Stimulated activated naive CD8-positive, alpha-beta T cell treated with anti-CD3 and anti-CD28 coated beads, Interleukin-15, Interleukin-2, amounts not matched to agents 100 U/mL and 50 U/mL, for 24 hours (primary cell): Measurements from ENCODE around the gene BMPR1A.
"Not testable (repeated sequence)": the region's sequence is repeated elsewhere in the genome, so short reads cannot be mapped to it uniquely, and the experiment has no call there.

Source experiments
- ATAC-seq: fragments of 150-1000 bp; cut with Tn5 transposase; one replicate; pipeline ENCODE4 v1.10.0; 2021
- DNase-seq: peaks from one replicate; pipeline ENCODE4 v3.0.0; 2021

Gene BMPR1A

DNA sequence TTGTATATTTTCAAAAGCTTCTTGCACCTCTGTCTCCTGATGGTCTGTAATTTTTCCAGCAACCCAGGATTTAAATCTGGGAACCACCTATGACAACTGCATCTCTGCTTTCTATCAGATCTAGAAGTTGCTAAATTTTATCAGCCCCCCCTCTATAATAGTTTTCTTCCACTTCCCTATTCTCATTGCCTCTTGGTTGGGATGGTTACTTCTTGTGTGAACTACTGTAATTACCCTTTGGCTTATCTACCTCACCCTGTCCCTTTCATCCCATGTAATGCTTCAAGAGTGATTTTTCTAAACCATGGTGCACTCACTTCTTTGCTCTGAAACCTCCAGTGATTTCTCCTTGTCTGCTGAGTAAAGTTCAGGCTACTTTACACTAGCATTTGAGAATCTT, 92.3 kb downstream of the BMPR1A start:
- no peak for ATAC-seq

DNA sequence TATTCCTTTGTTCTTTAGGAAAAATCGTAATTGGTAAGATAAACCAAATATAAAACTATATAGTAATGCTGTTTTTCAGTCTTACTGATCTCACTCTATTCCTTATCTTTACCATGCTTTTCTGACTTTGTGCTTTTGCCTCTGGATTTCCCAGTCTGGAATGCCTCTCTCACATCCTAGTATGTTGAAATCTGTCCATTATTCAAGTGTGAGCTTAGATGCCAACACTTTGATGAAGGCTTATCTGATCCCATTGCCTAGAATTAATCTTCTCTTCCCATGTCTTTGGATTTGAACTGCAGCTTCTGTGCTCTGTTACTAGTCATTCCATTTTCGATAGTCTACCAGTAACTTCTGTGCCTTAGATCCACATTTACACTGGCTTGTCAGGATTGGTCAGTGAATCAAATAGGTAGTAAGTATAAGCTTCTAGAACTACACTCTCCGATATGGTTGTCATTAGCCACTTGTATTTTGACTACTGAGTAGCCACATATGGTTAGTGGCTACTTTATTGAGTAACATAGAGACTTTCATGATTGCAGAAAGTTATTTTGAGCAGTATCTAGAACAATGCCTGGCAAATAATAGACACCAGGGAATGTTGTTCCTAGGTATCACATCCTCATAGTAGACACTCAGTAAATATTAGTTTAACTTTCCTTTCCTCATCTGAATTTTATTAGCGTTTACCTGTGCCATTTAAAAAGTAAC, 92.9 kb downstream of the BMPR1A start:
- no peak for DNase-seq

More for the DNA sequence above, 92.3 kb downstream of the BMPR1A start:
- DNase-seq, result no peak

DNA sequence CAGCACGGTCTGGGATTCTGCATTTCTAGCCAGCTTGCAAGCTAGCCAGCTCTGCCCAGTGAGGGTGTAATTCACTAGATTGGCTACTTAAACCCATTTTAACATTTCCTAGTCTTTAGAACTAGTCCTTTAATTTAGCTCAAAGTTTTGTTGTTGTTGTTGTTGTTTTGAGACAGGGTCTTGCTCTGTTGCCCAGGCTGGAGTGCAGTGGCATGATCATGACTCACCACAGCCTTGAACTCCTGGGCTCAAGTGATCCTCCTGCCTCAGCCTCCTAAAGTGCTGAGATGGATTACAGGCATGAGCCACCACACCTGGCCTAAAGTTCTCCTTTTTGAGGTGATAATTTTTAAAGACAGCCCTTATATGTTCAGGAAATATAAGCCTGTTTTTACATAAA, 94.1 kb downstream of the BMPR1A start:
- ATAC-seq, result no peak
- DNase-seq, result no peak

More for the DNA sequence above, 92.9 kb downstream of the BMPR1A start:
- no peak for ATAC-seq

DNA sequence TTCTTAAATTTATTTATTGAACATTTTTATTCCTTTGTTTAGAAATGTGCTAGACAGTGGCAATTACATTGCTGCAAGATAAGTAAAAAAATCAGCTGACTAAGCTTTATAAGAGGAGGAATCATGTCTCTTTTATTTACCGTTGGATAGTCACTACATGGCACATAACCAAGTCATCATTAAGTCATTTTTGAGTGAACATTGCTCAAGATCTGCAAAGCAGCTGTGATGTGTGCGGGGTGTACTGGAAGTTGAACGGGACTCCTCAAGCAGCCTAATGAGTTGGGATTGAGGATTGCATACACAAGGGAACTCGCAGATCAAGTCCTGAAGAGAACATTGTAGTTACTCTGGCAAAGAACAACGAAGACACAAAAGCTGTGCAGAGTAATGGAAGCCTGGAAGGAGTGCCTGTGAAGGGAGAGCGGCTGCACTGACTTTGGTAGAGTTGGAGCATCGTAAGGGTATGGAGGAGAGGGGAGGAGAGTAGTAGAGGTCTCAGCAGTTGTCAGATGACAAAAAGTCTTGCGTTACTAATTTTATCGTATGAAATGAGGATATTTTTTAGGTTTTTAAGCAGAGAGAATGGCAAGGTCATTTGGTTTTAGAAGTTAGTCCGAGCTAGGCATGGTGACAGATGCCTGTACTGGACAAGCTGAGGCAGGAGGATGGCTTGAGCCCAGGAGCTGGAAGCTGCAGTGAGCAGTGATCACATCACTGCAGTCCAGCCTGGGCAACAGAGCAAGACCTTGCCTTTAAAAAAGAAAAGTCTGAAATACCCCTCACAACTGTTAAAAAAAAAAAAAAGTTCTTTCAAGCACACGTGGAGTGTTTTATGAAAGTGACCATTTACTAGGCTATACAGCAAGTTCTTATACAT, 95.1 kb downstream of the BMPR1A start:
- DNase-seq, result no peak

DNA sequence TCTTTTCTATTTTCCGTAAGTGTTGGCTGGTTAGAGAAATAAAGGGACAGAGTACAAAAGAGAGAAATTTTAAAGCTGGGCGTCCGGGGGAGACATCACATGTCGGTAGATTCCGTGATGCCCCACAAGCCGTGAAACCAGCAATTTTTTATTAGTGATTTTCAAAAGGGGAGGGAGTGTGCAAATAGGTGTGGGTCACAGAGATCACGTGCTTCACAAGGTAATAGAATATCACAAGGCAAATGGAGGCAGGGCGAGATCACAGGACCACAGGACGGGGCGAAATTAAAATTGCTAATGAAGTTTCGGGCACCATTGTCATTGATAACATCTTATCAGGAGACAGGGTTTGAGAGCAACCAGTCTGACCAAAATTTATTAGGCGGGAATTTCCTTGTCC, 97.2 kb downstream of the BMPR1A start:
- ATAC-seq, result not testable (repeated sequence)

More for the DNA sequence above, 95.1 kb downstream of the BMPR1A start:
- ATAC-seq, result no peak

DNA sequence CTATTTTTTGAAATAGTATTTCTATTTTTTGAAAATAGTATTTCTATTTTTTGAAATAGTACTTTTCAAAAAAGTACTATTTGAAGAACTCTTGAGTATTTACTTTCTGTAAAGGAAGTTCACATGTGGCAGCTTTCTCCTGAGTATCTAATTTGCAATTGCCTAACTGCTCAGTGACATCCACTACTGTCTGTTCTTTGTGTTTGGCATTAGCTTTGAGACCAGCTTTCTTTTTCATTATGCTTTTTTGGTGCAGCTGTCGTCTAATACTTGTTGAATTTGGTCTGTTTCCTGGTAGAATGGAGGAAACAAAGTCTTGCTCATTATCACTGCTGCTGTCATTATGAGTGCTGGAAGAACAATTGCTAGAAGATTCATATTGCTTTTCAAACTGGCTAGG, 99.1 kb downstream of the BMPR1A start:
- ATAC-seq (no peak), DNase-seq (no peak)

More for the DNA sequence above, 97.2 kb downstream of the BMPR1A start:
- not testable (repeated sequence) for DNase-seq

DNA sequence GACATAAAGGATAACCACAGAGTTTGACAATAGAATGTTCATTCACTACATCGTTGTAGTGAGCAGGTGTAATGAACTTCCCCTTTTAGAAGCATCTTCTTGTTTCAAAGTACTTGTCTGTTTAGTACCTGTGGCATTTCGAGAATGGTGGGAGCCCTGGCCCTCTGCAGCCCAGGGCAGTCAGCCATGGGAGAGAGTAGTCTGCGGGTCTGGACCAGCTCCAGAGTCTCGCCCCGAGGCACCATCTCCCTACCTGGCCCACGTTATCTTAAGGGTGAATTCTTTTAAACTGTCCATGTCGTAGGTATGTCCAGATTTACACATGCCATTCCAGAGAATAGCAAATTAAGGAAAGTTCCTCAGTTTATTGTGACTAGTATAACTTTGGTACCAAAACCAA, 99.7 kb downstream of the BMPR1A start:
- DNase-seq, result no peak
- no peak for ATAC-seq

DNA sequence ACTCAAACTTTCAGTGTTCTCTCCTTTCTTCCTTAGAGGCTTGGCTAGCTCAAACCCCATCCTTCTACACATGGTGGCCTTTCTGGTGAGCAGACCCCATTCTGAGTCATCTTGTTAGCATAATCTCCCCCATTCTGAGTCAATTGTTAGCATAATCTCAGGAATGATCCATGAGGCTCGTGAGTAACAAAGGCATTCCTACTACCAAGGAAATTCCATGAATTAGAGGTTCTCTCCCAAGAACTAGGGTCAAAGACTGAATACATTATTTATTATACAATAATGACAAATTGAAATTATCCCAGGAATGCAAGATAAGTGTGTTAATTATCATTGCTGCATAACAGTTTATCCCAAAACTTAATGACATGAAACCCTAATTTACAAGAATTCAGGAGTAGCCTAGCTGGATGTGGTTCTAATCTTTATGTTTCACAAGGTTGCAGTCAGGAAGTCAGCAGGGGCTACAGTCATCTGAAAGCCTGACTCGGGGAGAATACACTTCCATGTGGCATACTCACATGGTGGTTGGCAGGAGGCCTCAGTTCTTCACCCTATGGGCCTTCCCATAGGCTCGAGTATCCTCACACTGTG, 100.8 kb downstream of the BMPR1A start:
- no peak for ATAC-seq
- no peak for DNase-seq

DNA sequence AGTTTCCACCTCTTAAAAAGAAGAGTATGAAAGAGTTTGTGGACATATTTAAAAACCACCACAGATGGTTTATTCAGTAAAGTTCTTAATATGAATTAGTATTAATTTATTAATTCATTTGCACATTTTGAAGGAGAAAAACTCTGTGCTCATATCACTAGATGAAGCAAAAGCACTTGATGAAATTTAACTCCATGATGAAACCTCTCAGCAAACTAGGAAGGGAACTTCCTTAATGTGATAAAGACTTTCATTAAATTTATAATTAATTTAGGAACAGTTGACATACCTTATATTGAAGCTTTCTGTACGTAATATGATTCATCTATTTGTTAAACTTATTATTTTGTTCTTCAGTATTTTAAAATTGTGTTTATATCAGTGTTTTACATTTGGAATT, 101.6 kb downstream of the BMPR1A start:
- DNase-seq (no peak), ATAC-seq (no peak)

DNA sequence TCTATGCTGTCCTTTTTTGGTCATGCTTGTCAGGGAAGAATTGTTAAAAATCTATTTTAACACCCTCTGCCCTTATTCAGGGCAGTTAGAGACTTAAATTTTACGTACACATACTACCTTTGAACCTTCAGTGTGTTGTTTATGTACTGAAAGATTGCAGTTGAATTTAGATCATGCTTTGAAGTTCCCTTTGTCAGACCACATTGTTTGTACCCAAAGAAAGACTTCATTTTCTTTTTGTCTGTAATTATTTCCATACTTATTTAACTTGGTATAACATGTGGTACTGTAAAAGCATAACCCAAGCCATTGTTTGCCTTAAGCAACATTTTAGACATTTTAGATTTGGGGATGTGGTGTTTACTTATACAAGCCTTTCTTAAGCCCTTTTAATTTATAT, 104.9 kb downstream of the BMPR1A start:
- no peak for ATAC-seq
- no peak for DNase-seq

DNA sequence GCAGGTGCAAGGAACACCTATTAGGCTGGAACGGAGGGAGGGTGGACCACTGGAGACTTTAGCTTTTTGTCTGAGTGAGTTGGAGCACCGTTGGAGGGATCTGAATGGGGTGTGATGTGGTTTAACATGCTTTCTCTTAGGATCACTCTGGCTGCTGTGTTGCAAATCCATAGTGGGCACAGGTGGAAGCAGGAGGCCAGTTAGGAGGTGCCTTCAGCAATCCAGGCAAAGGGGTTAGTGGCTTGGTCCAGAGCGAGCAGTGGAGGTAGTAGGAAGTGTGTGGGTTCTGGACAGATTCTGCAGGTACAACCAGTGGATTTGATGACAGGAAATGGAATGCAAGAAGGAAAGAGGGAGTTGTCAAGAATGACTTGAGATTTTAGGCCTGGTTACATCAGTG, 106.0 kb downstream of the BMPR1A start:
- ATAC-seq, result no peak
- DNase-seq, result no peak

DNA sequence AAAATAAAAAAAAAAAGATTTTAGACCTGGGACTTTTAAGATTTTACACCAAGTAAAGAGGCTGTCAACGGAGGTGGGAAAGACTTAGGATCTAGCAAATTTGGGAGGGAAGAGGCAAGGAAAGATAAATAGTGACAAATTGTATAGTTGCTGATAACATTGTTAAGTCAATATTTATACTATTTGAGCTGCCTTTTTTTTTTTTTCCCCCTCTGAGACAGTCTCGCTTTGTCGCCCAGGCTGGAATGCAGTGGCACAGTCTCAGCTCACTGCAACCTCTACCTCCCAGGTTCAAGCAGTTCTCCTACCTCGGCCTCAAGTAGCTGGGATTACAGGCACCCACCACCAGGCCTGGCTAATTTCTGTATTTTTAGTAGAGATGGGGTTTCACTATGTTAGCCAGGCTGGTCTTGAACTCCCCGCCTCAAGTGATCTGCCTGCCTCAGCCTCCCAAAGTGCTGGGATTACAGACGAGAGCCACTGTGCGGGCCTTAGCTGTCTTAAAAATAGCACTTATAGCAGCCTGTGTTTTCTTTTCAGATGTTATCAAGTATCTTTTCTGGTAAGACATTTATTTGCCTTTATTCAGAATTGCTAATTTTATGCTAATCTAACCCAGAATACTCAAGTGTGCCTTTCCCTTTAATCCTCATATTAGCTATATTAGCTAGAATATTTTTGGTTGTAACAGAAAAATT, 106.5 kb downstream of the BMPR1A start:
- DNase-seq (no peak), ATAC-seq (no peak)

DNA sequence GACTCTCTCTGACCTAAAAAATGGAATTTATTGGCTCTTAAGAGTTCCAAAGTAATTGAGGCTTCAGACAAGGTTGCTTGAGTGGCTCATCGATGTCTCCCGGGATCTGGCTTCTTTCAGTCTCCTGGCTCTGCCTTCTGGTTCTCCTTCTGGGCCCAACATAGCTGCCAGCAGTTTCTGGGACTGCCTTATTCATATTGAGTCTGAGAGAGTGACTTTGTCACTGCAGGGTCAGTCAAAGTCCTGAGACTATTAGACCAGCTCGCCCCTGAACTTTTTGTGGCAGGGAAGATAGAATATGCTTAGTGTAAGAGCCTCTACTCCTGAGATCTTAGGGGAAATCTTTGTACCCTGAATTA, 107.0 kb downstream of the BMPR1A start:
- ATAC-seq (no peak), DNase-seq (no peak)

DNA sequence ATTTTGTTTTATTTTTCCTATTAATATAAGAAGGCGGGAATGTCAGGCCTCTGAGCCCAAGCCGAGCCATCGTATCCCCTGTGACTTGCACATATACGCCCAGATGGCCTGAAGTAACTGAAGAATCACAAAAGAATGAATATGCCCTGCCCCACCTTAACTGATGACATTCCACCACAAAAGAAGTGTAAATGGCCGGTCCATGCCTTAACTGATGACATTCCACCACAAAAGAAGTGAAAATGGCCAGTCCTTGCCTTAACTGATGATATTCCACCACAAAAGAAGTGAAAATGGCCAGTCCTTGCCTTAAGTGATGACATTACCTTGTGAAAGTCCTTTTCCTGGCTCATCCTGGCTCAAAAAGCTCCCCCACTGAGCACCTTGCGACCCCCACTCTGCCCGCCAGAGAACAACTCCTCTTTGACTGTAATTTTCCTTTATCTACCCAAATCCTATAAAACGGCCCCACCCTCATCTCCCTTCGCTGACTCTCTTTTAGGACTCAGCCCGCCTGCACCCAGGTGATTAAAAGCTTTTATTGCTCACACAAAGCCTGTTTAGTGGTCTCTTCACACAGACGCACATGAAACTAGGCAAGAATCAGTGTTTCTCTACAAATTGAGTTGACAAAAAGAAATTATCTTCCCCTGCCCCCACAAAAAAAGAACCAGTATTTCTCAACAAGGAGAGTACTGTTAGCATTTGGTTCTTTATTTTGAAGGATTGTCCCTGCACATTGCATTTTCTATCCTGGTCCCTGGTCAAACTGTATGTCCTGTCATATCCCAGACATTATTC, 108.8 kb downstream of the BMPR1A start:
- not testable (repeated sequence) for ATAC-seq, DNase-seq

DNA sequence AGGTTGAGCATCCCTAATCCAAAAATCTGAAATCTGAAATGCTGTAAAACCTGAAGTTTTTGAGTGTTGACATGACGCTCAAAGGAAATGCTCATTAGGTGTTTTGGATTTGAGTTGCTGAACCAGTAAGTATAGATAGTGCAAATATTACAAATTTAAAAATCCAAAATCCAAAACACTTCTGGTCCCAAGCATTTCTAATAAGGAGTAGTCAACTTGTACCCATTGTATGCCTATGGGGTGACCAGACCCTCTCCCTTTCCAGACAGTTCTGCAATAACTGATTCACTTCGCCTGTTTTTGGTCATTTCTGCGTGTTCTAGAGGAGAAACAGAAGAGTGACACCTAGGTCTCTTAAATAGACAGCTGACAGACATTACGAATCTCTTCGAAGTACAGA, 110.7 kb downstream of the BMPR1A start:
- no peak for ATAC-seq
- DNase-seq, result no peak

DNA sequence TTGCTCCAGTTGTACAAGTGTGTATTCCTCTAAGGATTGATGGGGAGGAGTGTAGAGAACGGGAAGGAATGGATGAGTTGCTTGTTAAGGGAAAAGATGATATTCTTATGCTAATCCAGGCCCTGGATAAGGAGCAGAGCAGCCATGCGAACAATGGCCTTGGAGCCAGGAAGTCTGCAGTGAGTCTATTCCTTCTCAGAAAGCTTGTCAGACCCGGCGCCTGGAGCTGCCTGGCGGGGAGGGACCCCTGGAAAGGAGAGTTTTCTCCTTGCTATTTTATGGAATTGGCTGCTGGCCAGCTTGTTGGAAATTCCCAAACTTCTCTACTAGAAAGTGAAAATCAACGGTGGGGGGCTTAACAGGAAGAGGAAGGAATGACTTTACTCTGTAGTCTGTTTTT, 111.9 kb downstream of the BMPR1A start:
- ATAC-seq (no peak), DNase-seq (no peak)

DNA sequence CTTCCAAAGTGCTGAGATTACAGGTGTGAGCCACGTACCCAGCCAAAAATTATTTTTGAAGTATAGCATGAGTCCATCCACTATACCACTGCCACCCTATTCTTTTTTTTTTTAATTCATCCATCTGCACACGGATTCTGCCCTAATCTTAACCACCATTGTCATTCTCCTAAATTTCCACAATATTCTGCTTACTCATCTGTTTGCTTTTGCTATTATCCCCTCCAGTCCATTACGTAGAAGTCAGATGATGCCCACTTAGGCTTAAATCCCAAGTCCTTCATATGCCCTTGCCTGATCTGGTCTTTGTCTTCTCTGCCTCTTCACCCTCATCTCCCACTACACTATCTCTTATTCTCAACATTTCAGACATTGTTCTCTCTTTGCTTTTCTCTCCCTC, 114.3 kb downstream of the BMPR1A start:
- no peak for ATAC-seq
- no peak for DNase-seq

DNA sequence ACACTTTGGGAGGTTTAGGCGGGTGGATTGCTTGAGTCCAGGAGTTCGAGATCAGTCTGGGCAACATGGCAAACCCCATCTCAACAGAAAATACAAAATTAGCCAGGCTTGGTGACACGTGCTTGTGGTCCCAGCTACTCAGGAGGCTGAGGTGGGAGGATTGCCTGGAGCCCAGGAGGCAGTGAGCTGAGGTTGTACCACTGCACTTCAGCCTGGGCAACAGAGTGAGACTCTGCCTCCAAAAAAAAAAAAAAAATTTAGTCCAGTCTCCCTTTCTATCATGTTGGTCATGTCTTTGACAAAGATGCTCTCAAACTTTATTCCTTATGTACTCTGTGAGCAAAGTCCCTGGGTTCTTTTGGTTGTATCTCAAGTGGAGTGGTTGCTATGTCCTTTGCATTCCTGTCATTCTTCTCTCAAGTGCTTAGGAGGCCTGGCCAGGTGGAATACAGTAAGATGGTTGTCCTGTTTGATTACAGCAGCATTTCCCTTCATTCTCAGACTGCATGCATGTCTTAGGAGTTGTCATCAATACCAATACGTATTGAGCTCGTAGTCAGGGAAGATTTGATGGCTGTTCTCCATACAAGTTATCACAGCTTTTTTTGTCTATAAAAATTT, 115.3 kb downstream of the BMPR1A start:
- ATAC-seq (no peak), DNase-seq (no peak)

DNA sequence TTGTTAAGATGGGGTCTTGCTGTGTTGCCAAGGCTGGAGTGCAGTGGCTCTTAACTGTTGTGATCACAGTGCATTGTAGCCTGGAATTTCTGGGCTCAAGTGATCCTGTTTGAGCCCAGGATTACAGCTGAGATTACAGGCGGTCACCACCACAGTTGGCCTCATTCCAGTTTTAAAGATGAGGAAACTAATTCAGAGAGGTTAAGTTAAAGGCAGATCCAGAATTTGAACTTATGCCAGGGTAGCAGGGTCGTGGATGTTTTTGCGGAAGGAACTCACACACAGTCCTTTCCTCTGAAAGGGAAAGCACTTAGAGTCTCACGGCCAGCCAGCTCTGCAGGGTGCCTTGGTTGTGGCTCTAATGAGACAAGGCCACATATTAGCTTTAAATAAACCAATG, 116.3 kb downstream of the BMPR1A start:
- no peak for ATAC-seq
- DNase-seq, result no peak

DNA sequence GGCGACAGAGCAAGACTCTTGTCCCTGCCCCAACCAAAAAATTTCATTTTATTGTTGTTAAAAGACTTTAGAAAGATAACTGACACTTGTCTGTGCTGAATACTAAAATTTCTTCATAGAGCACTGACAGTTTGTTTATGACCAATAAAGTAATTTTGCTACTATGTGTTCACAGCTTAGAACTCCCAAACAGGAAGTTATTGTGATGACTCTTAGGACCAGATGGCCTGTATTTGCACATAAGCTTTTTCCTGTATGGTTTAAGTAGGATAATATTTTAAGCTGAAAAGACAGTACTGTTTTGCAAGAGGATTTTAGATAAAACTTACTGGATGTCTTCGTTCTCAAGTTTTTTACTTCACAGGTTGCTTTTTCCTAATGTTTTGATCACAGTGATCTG, 120.3 kb downstream of the BMPR1A start:
- DNase-seq, result no peak
- ATAC-seq, result no peak

DNA sequence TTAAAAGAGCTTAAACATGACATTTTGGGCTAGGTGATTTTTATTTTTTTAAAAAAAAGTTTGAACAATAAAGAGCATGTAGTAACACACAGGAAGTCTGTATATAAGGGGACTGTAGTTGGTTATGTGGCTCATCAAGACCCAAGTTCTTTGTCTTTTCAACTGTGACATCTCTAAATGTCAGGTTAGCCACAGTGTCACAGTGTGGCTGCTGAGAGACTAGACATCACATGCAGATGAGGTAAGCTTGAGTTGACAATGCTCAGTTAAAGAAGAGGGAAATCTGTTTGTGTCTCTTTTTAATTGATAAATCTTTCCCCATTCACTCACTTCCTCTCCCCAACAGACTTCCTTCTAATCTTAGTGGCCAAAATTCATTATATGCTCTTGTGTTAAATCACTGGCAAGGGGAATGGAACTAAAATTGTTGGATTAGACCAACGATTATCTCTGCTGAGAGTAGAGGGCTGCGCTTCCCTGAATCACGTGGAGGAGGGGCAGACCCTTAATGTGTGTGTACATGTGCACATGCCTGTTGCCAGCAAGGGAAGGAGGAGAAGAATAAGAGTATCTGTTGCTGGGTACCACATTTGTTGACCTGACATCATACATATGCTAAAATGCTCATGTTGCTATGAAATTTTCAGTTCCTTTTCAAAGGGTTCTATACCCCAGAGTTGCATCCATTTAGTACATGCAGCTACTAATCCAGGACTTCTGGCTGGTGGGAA, 122.7 kb downstream of the BMPR1A start:
- ATAC-seq (peak; percentile 88), DNase-seq (no peak)
